Tibial artery (tissue), 4 donors: ENCODE data around the gene ANKRD34A.

Experiments used
- DNase-seq, 2 donors: peaks; one replicate each; pipeline ENCODE4 v3.0.0-alpha.2; 2019
- H3K27ac ChIP-seq, 2 donors: fragments of 200-600 bp; sonication (generic) in 1 of 2; 1 replicate in 1 of 2; 2 replicates in 1 of 2; pipeline ENCODE4 v1.5.1; 2018 to 2019; ENCODE audit warnings: mild to moderate bottlenecking in 1 of 2
- H3K27me3 ChIP-seq, 2 donors: fragments of 200-600 bp; sonication (generic) in 1 of 2; one replicate each; pipeline versions ENCODE4 v1.5.1 to v1.6.0; 2016 to 2019
- H3K36me3 ChIP-seq, 3 donors: fragments of 200-600 bp; sonication (generic) in 2 of 3; one replicate each; pipeline ENCODE4 v1.5.1; 2016 to 2019; ENCODE audit warnings: mild to moderate bottlenecking in 2 of 3
- H3K4me1 ChIP-seq, 4 donors: fragments of 200-600 bp; sonication (generic) in 2 of 4; 1 replicate in 3 of 4; 2 replicates in 1 of 4; pipeline ENCODE4 v1.5.1; 2016 to 2019
- H3K4me3 ChIP-seq, 2 donors: fragments of 200-600 bp; sonication (generic) in 1 of 2; 1 replicate in 1 of 2; 2 replicates in 1 of 2; pipeline ENCODE4 v1.5.1; 2018 to 2019; ENCODE audit warnings: mild to moderate bottlenecking in 2 of 2
- H3K9me3 ChIP-seq, 3 donors: fragments of 200-600 bp; sonication (generic) in 1 of 3; one replicate each; pipeline ENCODE4 v1.5.1; 2016 to 2019
- CTCF ChIP-seq, 2 experiments: fragments of 200-600 bp in 1 of 2; fragments of 450-650 bp in 1 of 2; IDR thresholded peaks; one replicate each; pipeline ENCODE4 v1.5.1; 2017 to 2019; ENCODE audit warnings: antibody characterized with exemption in 2 of 2, mild to moderate bottlenecking in 1 of 2, moderate library complexity in 1 of 2
- intact Hi-C: fragments of 100-400 bp; cut with DNase I; formaldehyde crosslinking; loops from one replicate; pipeline ENCODE4 v1.15.0; 2023; ENCODE audit warnings: low total_unique reads

ANKRD34A gene

GRCh38 chr1:145958734-145959133 is 5.6 kb downstream of the ANKRD34A start:
- Histone ChIP-seq H3K4me1 (peaks cover 4 to 75% (median 59%) of the 10 kb centered on the region in 4 donors), H3K27me3 (no peaks in the 10 kb centered on the region), H3K36me3 (no peaks in the 10 kb centered on the region), H3K9me3 (no peaks in the 10 kb centered on the region), H3K27ac (peak overlapping the region; percentile 96 to 99), H3K4me3 (no peak overlapping the region)
- no peak for TF ChIP-seq CTCF (IDR thresholded peaks at IDR 0.05)
- DNase-seq: no peak
- intact Hi-C loops: no loop called here

- intact Hi-C loops: no loop called here
- no peaks in the 10 kb centered on the region for H3K9me3 ChIP-seq
- DNase-seq: peak; percentile 97 to 99
- H3K4me3 ChIP-seq: peak within 1 kb of the TSS; percentile 76 to 79
- H3K36me3 ChIP-seq: peaks cover 0 to 4% (median 0%) of the 10 kb centered on the region in 3 donors
- H3K4me1 ChIP-seq: peaks cover 0 to 69% (median 56%) of the 10 kb centered on the region in 4 donors
- no peaks in the 10 kb centered on the region for H3K27me3 ChIP-seq
- H3K27ac ChIP-seq: peak within 1 kb of the TSS; percentile 96 to 99
- TF ChIP-seq CTCF (IDR thresholded peaks at IDR 0.05): no peak
Observed at GRCh38 chr1:145957443-145958319, 6.7 kb downstream of the ANKRD34A start, which contains the start of gene LIX1L. LIX1L (minus strand) TSS chr1:145958017; CDS start chr1:145957927, 90 bp downstream.

GRCh38 chr1:145956781-145957442 is 7.5 kb downstream of the ANKRD34A start:
- no peak for TF ChIP-seq CTCF (IDR thresholded peaks at IDR 0.05)
- Histone ChIP-seq H3K9me3 (no peaks in the 10 kb centered on the region), H3K36me3 (peaks cover 0 to 4% (median 0%) of the 10 kb centered on the region in 3 donors), H3K27ac (peak overlapping the region; percentile 96 to 99), H3K4me3 (peak overlapping the region; percentile 76 to 79), H3K27me3 (no peaks in the 10 kb centered on the region), H3K4me1 (peaks cover 0 to 64% (median 56%) of the 10 kb centered on the region in 4 donors)
- intact Hi-C loops: no loop called here
- peak in 1 of 2 donors; percentile 75 for DNase-seq

- Histone ChIP-seq H3K27ac (peak overlapping the region; percentile 96 to 99), H3K27me3 (no peaks in the 10 kb centered on the region), H3K36me3 (peaks cover 0 to 4% (median 0%) of the 10 kb centered on the region in 3 donors), H3K4me1 (peaks cover 0 to 70% (median 55%) of the 10 kb centered on the region in 4 donors), H3K4me3 (peak overlapping the region; percentile 76 to 79), H3K9me3 (no peaks in the 10 kb centered on the region)
- no peak for DNase-seq
- intact Hi-C loops: no loop called here
- no peak for TF ChIP-seq CTCF (IDR thresholded peaks at IDR 0.05)
Observed at GRCh38 chr1:145956361-145956760, 8.0 kb downstream of the ANKRD34A start.

- Histone ChIP-seq H3K27me3 (no peaks in the 10 kb centered on the region), H3K9me3 (no peaks in the 10 kb centered on the region), H3K4me3 (peak overlapping the region in 1 of 2 donors; percentile 79), H3K4me1 (peaks cover 0 to 79% (median 54%) of the 10 kb centered on the region in 4 donors), H3K36me3 (peaks cover 0 to 4% (median 4%) of the 10 kb centered on the region in 3 donors), H3K27ac (peak overlapping the region; percentile 96 to 99)
- intact Hi-C loops: no loop called here
- no peak for DNase-seq
- TF ChIP-seq CTCF (IDR thresholded peaks at IDR 0.05): no peak
Observed at GRCh38 chr1:145955436-145955835, 8.9 kb downstream of the ANKRD34A start.
